Uterus (tissue), 4 donors: ENCODE measurements around the gene COL9A3. TPM values are rescaled to one million over a fixed set of nuclear protein-coding genes. Genes with fewer than 3 reads are reported as not detected.
A peak's percentile ranks its signal among the peaks of the same experiment; 100 is the strongest.

Experiments used
- DNase-seq, 2 donors: peaks; one replicate each; pipeline ENCODE4 v3.0.0-alpha.2; 2019 to 2020
- H3K27ac ChIP-seq, 2 donors: fragments of 200-600 bp; sonication (generic); 1 replicate in 1 of 2; 2 replicates in 1 of 2; pipeline ENCODE4 v1.5.1; 2016 to 2018
- H3K27me3 ChIP-seq, 2 donors: fragments of 200-600 bp; sonication (generic); one replicate each; pipeline ENCODE4 v1.5.1; 2018 to 2019; ENCODE audit warnings: control low read depth in 1 of 2
- H3K36me3 ChIP-seq, 2 donors: fragments of 200-600 bp; sonication (generic); one replicate each; pipeline ENCODE4 v1.5.1; 2019; ENCODE audit warnings: control low read depth in 1 of 2
- H3K4me1 ChIP-seq, 2 donors: fragments of 200-600 bp; sonication (generic); one replicate each; pipeline ENCODE4 v1.5.1; 2018 to 2019; ENCODE audit warnings: control low read depth in 1 of 2
- H3K4me3 ChIP-seq, 2 donors: fragments of 200-600 bp; sonication (generic); 1 replicate in 1 of 2; 2 replicates in 1 of 2; pipeline ENCODE4 v1.5.1; 2018 to 2019; ENCODE audit warnings: mild to moderate bottlenecking in 1 of 2
- H3K9me3 ChIP-seq, 2 donors: fragments of 200-600 bp; sonication (generic); one replicate each; pipeline ENCODE4 v1.5.1; 2019; ENCODE audit warnings: control low read depth in 1 of 2
- CTCF ChIP-seq, 4 experiments: fragments of 200-600 bp in 2 of 4; fragments of 450-650 bp in 2 of 4; sonication (generic) in 2 of 4; IDR thresholded peaks; one replicate each; pipeline ENCODE4 v1.5.1; 2016 to 2019; ENCODE audit warnings: antibody characterized with exemption in 4 of 4, mild to moderate bottlenecking in 2 of 4, moderate library complexity in 1 of 4
- POLR2A ChIP-seq, 2 donors: fragments of 450-650 bp; IDR thresholded peaks; one replicate each; pipeline ENCODE4 v1.6.1; 2016; ENCODE audit warnings: antibody characterized with exemption in 2 of 2, mild to moderate bottlenecking in 1 of 2, moderate library complexity in 1 of 2
- intact Hi-C: fragments of 100-400 bp; cut with DNase I; formaldehyde crosslinking; loops from one replicate; pipeline ENCODE4 v1.15.1; 2023; ENCODE audit warnings: low total_unique reads
- total RNA-seq, 4 donors: library from RNA; depleted of rRNA in 3 of 4; stranded (reverse); fragments of >200 nt in 3 of 4; gene quantifications; one replicate each; pipeline versions ENCODE4 v1.1.0 to v1.2.4, GENCODE V29; 2014 to 2023
- donor health status: DM: yes; HTN: yes; CAD: no.

Gene COL9A3
- total RNA-seq, 4 donors from 2014 or later, result 0.59 to 75.4 (median 16.3) TPM

- DNase-seq, result no peak
- TF ChIP-seq CTCF (IDR thresholded peaks at IDR 0.05) (no peak), POLR2A (IDR thresholded peaks at IDR 0.05) (no peak)
- Histone ChIP-seq H3K4me1 (no peaks in the 10 kb centered on the region), H3K9me3 (no peaks in the 10 kb centered on the region), H3K27ac (no peak overlapping the region), H3K4me3 (no peak overlapping the region), H3K36me3 (no peaks in the 10 kb centered on the region), H3K27me3 (no peaks in the 10 kb centered on the region)
- intact Hi-C loops, result loop anchor here (10.0 kb wide), 1 partner anchor 283 kb away; no protein-coding TSS in a partner anchor
Observed at GRCh38 chr20:62787866-62788265, 29.0 kb upstream of the COL9A3 start.

- H3K4me3 ChIP-seq, result no peak overlapping the region
- H3K27me3 ChIP-seq, result no peaks in the 10 kb centered on the region
- intact Hi-C loops, result loop anchor here (10.0 kb wide), 1 partner anchor 284 kb away; no protein-coding TSS in a partner anchor
- TF ChIP-seq CTCF (IDR thresholded peaks at IDR 0.05), result no peak
- no peak for TF ChIP-seq POLR2A (IDR thresholded peaks at IDR 0.05)
- H3K36me3 ChIP-seq, result no peaks in the 10 kb centered on the region
- peaks cover 0 to 3% of the 10 kb centered on the region in 2 donors for H3K4me1 ChIP-seq
- no peaks in the 10 kb centered on the region for H3K9me3 ChIP-seq
- no peak overlapping the region for H3K27ac ChIP-seq
- DNase-seq, result no peak
Observed at GRCh38 chr20:62788607-62789006, 28.2 kb upstream of the COL9A3 start.

- intact Hi-C loops, result no loop called here
- TF ChIP-seq CTCF (IDR thresholded peaks at IDR 0.05) (no peak), POLR2A (IDR thresholded peaks at IDR 0.05) (no peak)
Observed at GRCh38 chr20:62790075-62790474, 26.8 kb upstream of the COL9A3 start.

GRCh38 chr20:62791301-62792181 lies 25.3 kb upstream of the COL9A3 start:
- no peak for TF ChIP-seq POLR2A (IDR thresholded peaks at IDR 0.05)
- peak; percentile 63 to 86 (median 76) for TF ChIP-seq CTCF (IDR thresholded peaks at IDR 0.05)
- no peaks in the 10 kb centered on the region for H3K9me3 ChIP-seq
- no peak overlapping the region for H3K4me3 ChIP-seq
- H3K4me1 ChIP-seq, result peaks cover 0 to 6% of the 10 kb centered on the region in 2 donors
- peak; percentile 79 to 82 for DNase-seq
- H3K27ac ChIP-seq, result no peak overlapping the region
- H3K27me3 ChIP-seq, result no peaks in the 10 kb centered on the region
- intact Hi-C loops, result no loop called here
- no peaks in the 10 kb centered on the region for H3K36me3 ChIP-seq

More at GRCh38 chr20:62790075-62790474, 26.8 kb upstream of the COL9A3 start:
- H3K9me3 ChIP-seq, result no peaks in the 10 kb centered on the region
- no peak overlapping the region for H3K4me3 ChIP-seq
- no peaks in the 10 kb centered on the region for H3K36me3 ChIP-seq
- H3K27me3 ChIP-seq, result no peaks in the 10 kb centered on the region
- peaks cover 0 to 6% of the 10 kb centered on the region in 2 donors for H3K4me1 ChIP-seq
- H3K27ac ChIP-seq, result no peak overlapping the region
- no peak for DNase-seq
